SU-DHL-6 (cell line): ENCODE data around the gene CDH3.

Experiments
- CTCF ChIP-seq: fragments of 200-600 bp; sonication (generic); IDR thresholded peaks from one replicate; pipeline ENCODE4 v1.5.1; 2017; ENCODE audit warnings: antibody characterized with exemption, mild to moderate bottlenecking, low read length, moderate library complexity; ENCODE audit not compliant: insufficient read depth, poor library complexity, severe bottlenecking
- EZH2phosphoT487 ChIP-seq: fragments of 200-600 bp; sonication (generic), shearing (Covaris generic); conservative IDR thresholded peaks from 2 replicates; pipeline ENCODE4 v1.6.1; 2018; ENCODE audit warnings: mild to moderate bottlenecking, antibody characterized with exemption, low read length, moderate library complexity, mixed read lengths

- no peak for TF ChIP-seq CTCF
- no peak for TF ChIP-seq EZH2phosphoT487
These were observed 16.9 kb downstream of the CDH3 start for GRCh38 chr16:68662035-68662434.
